Measurements from ENCODE around the gene KRTAP5-7.

DNA sequence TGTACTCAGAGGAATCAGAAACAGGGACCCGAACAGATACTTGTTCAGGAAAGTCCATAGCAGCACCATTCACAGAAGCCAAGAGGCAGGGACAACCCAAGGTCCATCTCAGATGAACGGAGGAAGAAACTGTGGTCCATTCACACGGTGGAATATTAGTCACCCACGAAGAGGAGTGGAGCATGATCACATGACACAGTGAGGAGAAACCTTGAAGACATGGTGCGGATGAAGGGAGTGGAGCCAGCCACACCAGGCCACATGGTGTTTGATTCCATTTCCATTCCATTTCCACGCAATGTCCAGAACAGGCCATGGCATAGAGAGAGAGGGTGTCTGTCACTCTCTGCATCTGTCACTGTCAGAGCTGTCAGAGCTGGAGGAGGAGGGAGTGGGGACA lies 43.4 kb upstream of the KRTAP5-7 start:
- no peak for TF ChIP-seq CEBPB (IDR thresholded peaks at IDR 0.05)
- TF ChIP-seq CREB1 (IDR thresholded peaks at IDR 0.05; ENCODE audit: low read depth): no peak
- no peak for TF ChIP-seq YY1 (IDR thresholded peaks at IDR 0.05; ENCODE audit: low read depth)
